HG02981 (cell line): ENCODE results near the gene STARD3.
A peak's percentile ranks its signal among the peaks of the same experiment; 100 is the strongest.
"Not testable (repeated sequence)": the region's sequence is repeated elsewhere in the genome, so short reads cannot be mapped to it uniquely, and the experiment has no call there.

Source experiments
- ATAC-seq: cut with Tn5 transposase; IDR thresholded peaks from one replicate; pipeline ENCODE4 v1.9.1; 2021; ENCODE audit warnings: mild to moderate bottlenecking, moderate library complexity; ENCODE audit not compliant: unreplicated experiment

STARD3 gene

GRCh38 chr17:39636927-39637736 is at the start of gene STARD3:
Gene STARD3 (plus strand): TSS chr17:39637144. CDS start chr17:39653532, 16,388 bp downstream.
- ATAC-seq: peak; percentile 64

DNA sequence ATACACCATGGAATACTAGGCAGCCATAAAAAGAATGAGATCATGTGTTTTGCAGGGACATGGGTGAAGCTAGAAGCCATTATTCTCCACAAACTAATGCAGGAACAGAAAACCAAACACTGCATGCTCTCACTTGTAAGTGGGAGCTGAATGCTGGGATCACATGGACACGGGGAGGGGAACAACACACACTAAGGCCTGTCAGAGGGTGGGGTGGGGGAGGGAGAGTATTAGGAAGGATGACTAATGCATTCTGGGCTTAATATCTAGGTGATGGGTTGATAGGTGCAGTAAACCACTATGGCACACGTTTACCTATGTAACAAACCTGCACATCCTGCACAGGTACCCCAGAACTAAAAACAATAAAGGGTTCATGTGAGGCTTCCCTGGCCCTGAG is 46.8 kb upstream of the STARD3 start:
- ATAC-seq: not testable (repeated sequence)

- no peak for ATAC-seq
Observed at GRCh38 chr17:39591958-39592954, 44.7 kb upstream of the STARD3 start.

DNA sequence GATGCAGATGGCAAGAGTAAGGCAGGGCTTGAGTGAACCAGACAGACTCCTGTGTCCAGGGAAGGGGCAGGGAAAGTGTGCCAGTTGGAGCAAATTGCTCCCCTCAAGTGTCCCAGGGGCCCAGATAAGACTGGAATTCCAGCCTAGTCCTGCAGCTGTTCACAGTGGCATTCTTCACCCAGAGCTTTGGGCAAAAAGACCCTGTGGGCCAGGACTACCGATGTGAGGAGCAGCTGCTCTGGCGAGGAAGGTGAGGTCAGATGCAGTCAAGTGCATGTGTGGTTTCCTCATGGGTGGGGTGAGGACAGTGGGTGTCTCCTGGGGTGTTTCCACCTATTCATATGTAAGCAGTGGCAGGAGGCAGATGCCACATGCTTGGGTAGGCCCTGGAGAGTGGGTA is 43.6 kb upstream of the STARD3 start:
- ATAC-seq: no peak

DNA sequence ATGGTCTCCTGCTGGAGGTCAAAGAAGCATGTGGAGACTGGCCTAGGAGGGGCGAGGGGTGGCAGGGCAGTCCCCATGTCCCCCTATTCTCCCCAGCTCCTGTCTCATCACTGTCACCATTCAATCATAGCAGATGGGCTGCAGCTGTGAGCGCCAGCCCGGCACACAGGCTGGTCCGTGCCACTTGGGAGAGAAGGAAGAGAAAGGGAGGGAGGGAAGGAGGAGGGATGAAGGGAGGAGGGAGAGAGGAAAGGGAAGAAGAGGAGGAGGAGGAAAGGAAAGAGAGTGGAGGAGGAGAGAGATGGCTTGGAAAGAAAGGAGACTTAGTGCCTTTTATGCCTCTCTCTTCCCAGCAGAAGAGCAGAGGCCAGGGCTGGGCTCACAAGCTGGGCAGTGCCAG is 41.6 kb upstream of the STARD3 start:
- ATAC-seq: no peak

- ATAC-seq: no peak
Observed at GRCh38 chr17:39595928-39596510, 40.9 kb upstream of the STARD3 start.

- ATAC-seq: no peak
Observed at GRCh38 chr17:39596543-39597267, 40.2 kb upstream of the STARD3 start.

DNA sequence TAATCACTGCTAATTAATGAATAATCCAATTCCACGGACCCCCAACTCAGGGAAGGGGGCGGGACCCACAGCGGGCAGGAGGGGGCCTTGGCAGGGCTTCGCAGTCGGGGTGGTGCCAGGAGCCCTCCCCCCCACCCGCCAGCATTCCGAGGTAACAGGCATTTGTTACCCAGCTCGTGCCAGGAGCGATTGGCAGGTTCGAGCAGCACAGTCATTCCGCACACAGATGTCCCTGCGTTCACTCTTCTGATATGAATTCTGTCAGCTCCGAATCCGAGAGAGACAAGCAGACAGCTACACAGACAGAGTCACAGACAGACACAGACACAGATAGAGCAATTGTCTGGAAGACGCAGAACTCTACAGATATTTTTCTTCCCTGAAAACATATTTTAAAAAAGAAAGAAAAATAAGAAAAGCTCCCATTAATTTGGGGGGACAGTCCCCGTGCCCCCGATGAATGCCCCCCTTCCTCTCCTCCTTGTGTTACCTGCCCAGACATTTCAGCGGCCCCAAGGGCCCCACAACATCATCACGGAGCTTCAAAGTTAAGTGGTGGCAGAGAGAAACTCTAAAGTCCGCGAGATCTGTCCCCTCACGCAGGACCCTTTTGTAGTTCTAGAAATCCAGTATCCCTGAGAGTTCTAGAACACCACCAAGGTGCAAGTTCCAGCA is 39.4 kb upstream of the STARD3 start:
- ATAC-seq: no peak

DNA sequence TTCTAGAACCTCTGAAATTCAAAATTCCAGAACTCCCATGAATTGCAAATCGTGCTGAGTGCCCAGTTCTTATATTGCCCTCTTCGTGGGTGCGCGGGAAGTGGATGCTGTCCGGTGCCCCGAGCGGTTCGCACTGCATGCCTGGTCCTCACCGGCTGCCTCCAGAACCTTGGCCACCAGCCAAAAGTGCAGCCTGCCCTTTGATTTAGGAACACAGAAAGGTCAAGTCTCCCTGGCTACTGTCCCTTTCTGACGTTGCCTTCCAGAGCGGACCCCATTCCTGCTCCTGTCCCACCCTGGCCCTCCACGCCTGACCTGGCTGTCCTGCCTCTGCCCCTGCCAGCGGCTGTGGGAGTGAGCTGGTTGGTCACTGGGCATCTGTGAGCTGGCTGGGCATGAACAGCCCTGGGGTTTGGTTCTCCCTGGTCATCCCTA is 38.9 kb upstream of the STARD3 start:
- ATAC-seq: no peak

GRCh38 chr17:39598630-39599003 is 38.3 kb upstream of the STARD3 start:
- ATAC-seq: no peak

DNA sequence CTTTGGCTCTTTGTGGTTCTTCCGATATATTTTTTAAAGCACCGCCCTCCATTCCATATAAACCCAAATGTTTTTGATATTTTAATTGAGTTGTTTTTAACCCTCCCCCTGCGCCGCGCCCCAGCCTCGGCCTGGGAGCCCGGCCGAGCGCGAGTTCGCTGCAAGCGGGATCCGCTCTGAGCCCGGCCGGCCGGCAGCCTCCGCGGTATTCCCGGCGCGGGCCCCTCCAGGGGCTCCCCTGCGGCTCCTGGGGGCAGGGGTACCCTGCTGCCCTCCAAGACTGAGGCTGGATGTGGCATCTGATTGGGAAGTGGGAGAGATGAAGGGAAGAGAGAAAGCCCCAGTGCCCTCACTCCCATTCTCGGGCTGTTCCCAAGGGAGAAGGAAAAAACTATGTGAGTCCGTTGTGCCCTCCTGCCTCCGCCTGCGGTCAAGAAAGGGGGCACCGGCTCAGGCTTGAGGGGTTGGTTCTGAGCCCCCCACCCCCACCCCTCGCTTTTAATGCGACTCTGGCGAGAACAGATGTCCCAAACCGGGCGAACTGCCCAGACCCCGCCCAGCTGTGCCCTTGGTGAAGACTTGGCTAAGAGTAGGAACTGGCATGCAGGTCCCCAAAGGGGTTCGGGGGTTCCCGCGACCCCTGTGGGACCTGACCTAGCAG is 37.8 kb upstream of the STARD3 start:
- no peak for ATAC-seq

- no peak for ATAC-seq
Observed at GRCh38 chr17:39599665-39600231, 37.2 kb upstream of the STARD3 start.

DNA sequence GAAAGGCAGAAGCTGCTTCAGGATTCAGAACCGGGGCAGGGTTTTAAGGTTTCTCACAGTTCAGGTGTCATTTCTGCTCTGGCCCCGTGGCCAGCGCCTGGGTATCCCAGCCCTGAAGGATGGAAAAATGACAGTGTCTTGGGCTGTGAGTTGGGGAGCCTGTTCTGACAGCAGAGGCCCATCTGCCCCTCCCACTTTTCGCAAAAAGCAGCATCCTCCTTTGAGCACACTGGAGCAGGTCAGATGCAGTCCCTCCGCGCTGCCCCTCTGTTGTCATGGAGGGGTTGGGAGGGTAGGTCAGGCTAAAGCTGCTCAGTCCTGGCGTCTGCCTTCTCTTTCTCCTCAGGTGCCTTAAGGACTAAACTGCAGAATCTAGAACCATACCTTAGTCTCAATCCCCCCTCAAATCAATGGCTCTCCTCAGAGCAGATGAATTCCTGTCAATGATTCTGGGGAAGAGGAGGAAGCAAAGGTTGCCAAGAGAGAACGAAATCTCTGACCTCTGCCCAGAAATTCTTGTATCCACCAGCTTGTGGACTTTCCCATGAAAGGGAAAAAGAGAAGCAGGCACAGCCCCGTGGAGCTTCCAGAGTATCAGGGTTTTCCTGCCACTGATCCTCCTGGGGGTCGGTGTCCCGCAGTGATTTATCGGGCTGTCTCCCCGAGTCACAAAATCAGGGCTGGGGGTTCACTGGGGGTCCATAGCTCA is 36.5 kb upstream of the STARD3 start:
- no peak for ATAC-seq

DNA sequence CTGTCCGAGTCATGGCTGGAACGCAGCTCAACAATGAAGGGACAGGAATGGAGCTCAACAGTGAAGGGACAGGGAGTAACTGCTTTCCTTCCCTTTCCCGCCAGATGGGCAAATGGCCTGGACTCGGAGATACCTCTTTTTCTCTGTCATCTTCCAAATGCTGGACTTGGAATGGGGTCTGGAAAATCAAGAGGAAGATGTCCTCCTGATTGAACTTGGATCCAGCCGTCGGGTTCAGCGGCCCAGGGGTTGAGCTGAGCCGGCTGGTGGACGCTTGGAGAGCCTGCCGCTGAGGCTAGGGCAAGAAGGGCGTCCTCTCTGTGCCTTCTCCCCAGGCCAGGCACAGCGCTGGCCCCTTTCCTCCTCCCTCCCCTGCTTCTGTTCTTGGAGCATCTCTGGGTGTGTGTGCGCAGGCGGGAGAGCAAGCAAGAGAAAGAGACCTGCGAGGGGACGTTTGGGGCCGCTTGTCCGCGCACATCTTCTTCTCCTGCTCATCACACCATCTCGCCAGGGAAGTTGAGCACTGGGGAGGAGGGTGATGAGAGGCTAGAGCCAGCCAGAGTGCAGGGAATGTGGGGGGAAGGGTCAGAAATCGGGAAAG is 35.8 kb upstream of the STARD3 start:
- no peak for ATAC-seq

DNA sequence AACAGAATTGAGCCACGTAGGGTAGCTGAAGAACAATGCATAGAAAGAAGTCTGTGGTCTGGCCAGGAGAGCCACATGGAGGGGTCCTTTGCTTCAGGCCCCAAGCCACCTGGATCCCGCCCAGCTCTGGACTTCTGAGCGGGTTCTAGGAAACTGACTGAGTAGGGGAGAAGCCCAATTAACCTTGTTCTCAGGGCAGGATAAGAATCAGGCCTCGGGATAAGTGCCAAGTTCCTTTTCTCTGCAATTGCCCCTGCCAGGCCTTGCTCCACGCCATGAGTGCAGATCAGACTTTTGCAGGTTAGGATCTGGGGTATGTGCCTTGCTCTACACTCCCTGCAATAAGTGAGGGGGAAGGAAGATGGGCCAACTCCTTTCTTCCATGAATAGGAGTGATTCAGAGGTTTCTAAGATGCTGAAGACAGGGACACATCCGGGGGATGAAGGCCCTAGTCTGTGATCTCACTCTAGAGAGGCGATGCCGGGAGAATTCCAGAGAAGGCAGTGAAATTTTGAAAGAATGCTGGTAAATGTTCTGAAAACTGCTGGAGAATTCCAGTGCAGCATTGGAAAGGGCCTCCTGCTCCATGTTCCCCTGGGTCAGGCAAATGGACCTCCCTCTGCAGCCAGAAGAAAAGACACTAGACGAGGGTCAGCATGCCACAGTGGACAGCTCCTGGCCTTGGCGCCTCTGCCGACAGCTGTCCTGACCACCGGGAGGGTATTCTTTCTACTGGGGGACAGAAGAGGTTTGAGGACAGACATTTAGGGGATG is 35.0 kb upstream of the STARD3 start:
- ATAC-seq: no peak

- no peak for ATAC-seq
Observed at GRCh38 chr17:39602533-39603303, 34.2 kb upstream of the STARD3 start.
